ENCODE measurements around the gene TMEM107. TPM values are rescaled to one million over a fixed set of nuclear protein-coding genes. Genes with fewer than 3 reads are reported as not detected.

Gene TMEM107
- total RNA-seq, 1 donor from 2014 or later = 14.7 TPM

- H3K36me3 ChIP-seq (ENCODE audit: control insufficient read depth, insufficient read depth, low read length) = no peaks in the 10 kb centered on the region
- no peak for TF ChIP-seq CTCF (IDR thresholded peaks at IDR 0.05; ENCODE audit: insufficient read depth, low read length, poor library complexity, severe bottlenecking)
- DNase-seq (ENCODE audit: low read depth) = no peak
- peak overlapping the region; percentile 70 for H3K4me3 ChIP-seq (ENCODE audit: low read depth, low read length)
- peaks cover 30% of the 10 kb centered on the region for H3K27me3 ChIP-seq (ENCODE audit: control insufficient read depth, insufficient read depth, low read length)
These were observed 50.2 kb downstream of the TMEM107 start for GRCh38 chr17:8125947-8126490.

- DNase-seq (ENCODE audit: low read depth) = no peak
- no peak for TF ChIP-seq CTCF (IDR thresholded peaks at IDR 0.05; ENCODE audit: insufficient read depth, low read length, poor library complexity, severe bottlenecking)
These were observed 50.8 kb downstream of the TMEM107 start for GRCh38 chr17:8125154-8125946.

GRCh38 chr17:8124350-8125153, 51.6 kb downstream of the TMEM107 start:
- DNase-seq (ENCODE audit: low read depth) = no peak
- Histone ChIP-seq H3K4me3 (ENCODE audit: low read depth, low read length) (no peak overlapping the region), H3K27me3 (ENCODE audit: control insufficient read depth, insufficient read depth, low read length) (peaks cover 30% of the 10 kb centered on the region), H3K36me3 (ENCODE audit: control insufficient read depth, insufficient read depth, low read length) (no peaks in the 10 kb centered on the region)
- no peak for TF ChIP-seq CTCF (IDR thresholded peaks at IDR 0.05; ENCODE audit: insufficient read depth, low read length, poor library complexity, severe bottlenecking)

More at GRCh38 chr17:8125154-8125946, 50.8 kb downstream of the TMEM107 start:
- Histone ChIP-seq H3K27me3 (ENCODE audit: control insufficient read depth, insufficient read depth, low read length) (peaks cover 30% of the 10 kb centered on the region), H3K36me3 (ENCODE audit: control insufficient read depth, insufficient read depth, low read length) (no peaks in the 10 kb centered on the region), H3K4me3 (ENCODE audit: low read depth, low read length) (peak overlapping the region; percentile 70)

- no peaks in the 10 kb centered on the region for H3K36me3 ChIP-seq (ENCODE audit: control insufficient read depth, insufficient read depth, low read length)
- peaks cover 30% of the 10 kb centered on the region for H3K27me3 ChIP-seq (ENCODE audit: control insufficient read depth, insufficient read depth, low read length)
- DNase-seq (ENCODE audit: low read depth) = no peak
- no peak for TF ChIP-seq CTCF (IDR thresholded peaks at IDR 0.05; ENCODE audit: insufficient read depth, low read length, poor library complexity, severe bottlenecking)
- peak within 1 kb of the TSS; percentile 38 for H3K4me3 ChIP-seq (ENCODE audit: low read depth, low read length)
These were observed 52.4 kb downstream of the TMEM107 start, which contains the start of gene HES7 for GRCh38 chr17:8123695-8124349. TSS of gene HES7 (minus strand) at chr17:8124106. CDS start at chr17:8124084, 22 bp downstream.

DNA sequence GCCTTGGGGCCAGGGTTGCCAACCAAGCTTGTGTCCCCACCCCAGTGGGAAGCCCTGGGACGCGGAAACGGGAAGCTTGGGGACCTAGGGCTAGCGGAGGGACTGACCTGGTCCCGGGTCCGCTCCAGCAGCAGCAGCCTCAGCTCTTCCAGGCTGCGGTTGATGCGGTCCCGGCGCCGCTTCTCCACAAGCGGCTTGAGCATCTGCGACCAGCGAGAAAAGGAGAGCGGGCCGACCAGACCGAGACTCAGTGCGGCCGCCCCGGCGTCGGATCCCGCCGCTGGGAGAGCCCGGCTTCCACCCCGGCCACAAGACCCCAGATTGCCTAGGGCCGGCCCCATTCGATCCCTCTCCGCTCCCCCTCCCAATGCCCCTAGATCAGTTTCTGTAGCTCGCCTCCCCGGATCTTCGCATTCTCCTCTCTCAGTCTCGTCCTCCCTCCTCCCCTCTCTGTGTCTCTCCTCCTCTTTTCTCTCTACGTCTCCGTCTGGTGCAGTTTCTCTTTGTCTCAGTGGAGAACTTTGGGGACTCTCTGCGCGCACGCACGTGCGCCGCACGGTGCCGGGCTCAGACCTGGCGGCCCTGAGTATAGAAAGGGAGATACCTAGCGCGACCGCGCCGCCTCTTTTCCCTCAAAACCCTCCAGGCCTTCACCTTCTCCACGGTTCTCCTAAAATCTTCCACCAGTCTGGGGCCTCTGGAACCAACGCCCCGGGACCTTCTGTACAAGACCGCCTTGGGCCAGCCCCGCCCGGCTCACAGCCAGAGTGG, 53.1 kb downstream of the TMEM107 start:
- peak overlapping the region; percentile 38 for H3K4me3 ChIP-seq (ENCODE audit: low read depth, low read length)
- no peak for DNase-seq (ENCODE audit: low read depth)
- H3K36me3 ChIP-seq (ENCODE audit: control insufficient read depth, insufficient read depth, low read length) = no peaks in the 10 kb centered on the region
- no peak for TF ChIP-seq CTCF (IDR thresholded peaks at IDR 0.05; ENCODE audit: insufficient read depth, low read length, poor library complexity, severe bottlenecking)
- peaks cover 30% of the 10 kb centered on the region for H3K27me3 ChIP-seq (ENCODE audit: control insufficient read depth, insufficient read depth, low read length)

Measured in kidney epithelial cell (primary cell).